Ishikawa (cell line): ENCODE measurements around the gene RGS5.

ENCODE experiments used
- CEBPB ChIP-seq: IDR thresholded peaks from 2 replicates; pipeline ENCODE4 v1.6.1; 2012
- CREB1 ChIP-seq: IDR thresholded peaks from 2 replicates; pipeline ENCODE4 v1.6.1; 2012; ENCODE audit warnings: low read depth
- EGR1 ChIP-seq: IDR thresholded peaks from 2 replicates; pipeline ENCODE4 v1.6.1; 2012
- EP300 ChIP-seq: IDR thresholded peaks from 2 replicates; pipeline ENCODE4 v1.6.1; 2012; ENCODE audit warnings: borderline replicate concordance
- FOXM1 ChIP-seq: IDR thresholded peaks from 2 replicates; pipeline ENCODE4 v1.6.1; 2012; ENCODE audit warnings: low read depth, borderline replicate concordance
- NFIC ChIP-seq: IDR thresholded peaks from 2 replicates; pipeline ENCODE4 v1.6.1; 2012
- RAD21 ChIP-seq: IDR thresholded peaks from 2 replicates; pipeline ENCODE4 v1.6.1; 2012; ENCODE audit warnings: low read depth
- TAF1 ChIP-seq: IDR thresholded peaks from 2 replicates; pipeline ENCODE4 v1.6.1; 2012; ENCODE audit warnings: low read depth, mild to moderate bottlenecking
- TCF12 ChIP-seq: IDR thresholded peaks from 2 replicates; pipeline ENCODE4 v1.6.1; 2012; ENCODE audit warnings: low read depth
- TEAD4 ChIP-seq: IDR thresholded peaks from 2 replicates; pipeline ENCODE4 v1.6.1; 2012
- YY1 ChIP-seq: IDR thresholded peaks from 2 replicates; pipeline ENCODE4 v1.6.1; 2012; ENCODE audit warnings: low read depth
- ZBTB7A ChIP-seq: IDR thresholded peaks from 2 replicates; pipeline ENCODE4 v1.6.1; 2012; ENCODE audit warnings: low read depth
- TF ChIP-seq, protein P1 (sequence below): IDR thresholded peaks from 2 replicates; pipeline ENCODE4 v1.6.1; 2012
- TF ChIP-seq, protein P2 (sequence below): IDR thresholded peaks from 2 replicates; pipeline ENCODE4 v1.6.1; 2012; ENCODE audit warnings: low read depth, mild to moderate bottlenecking
- TF ChIP-seq, protein P3 (sequence below): IDR thresholded peaks from 2 replicates; pipeline ENCODE4 v1.6.1; 2012

Gene RGS5

DNA sequence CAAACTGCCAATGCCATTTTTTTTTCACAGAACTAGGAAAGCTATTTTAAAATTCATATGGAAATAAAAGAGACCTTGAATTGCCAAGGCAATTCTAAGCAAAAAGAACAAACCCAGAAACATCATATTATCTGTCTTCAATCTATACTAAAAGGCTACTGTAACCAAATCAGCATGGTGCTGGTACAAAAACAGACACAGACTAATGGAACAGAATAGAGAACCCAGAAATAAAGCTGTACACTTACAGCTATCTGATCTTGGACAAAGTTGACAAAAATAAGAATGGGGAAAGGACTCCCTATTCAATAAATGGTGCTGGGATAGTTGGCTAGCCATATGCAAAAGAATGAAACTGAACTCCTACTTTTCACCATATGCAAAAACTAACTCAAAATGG lies 83.0 kb downstream of the RGS5 start:
- TF ChIP-seq NFIC (no peak), RAD21 (no peak), EGR1 (no peak), TCF12 (no peak), CEBPB (no peak), YY1 (no peak), TEAD4 (no peak), CREB1 (no peak), EP300 (no peak), ZBTB7A (no peak), TAF1 (no peak), FOXM1 (no peak)
- TF ChIP-seq, protein P1, sequence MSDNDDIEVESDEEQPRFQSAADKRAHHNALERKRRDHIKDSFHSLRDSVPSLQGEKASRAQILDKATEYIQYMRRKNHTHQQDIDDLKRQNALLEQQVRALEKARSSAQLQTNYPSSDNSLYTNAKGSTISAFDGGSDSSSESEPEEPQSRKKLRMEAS, result no peak
- TF ChIP-seq, protein P2, sequence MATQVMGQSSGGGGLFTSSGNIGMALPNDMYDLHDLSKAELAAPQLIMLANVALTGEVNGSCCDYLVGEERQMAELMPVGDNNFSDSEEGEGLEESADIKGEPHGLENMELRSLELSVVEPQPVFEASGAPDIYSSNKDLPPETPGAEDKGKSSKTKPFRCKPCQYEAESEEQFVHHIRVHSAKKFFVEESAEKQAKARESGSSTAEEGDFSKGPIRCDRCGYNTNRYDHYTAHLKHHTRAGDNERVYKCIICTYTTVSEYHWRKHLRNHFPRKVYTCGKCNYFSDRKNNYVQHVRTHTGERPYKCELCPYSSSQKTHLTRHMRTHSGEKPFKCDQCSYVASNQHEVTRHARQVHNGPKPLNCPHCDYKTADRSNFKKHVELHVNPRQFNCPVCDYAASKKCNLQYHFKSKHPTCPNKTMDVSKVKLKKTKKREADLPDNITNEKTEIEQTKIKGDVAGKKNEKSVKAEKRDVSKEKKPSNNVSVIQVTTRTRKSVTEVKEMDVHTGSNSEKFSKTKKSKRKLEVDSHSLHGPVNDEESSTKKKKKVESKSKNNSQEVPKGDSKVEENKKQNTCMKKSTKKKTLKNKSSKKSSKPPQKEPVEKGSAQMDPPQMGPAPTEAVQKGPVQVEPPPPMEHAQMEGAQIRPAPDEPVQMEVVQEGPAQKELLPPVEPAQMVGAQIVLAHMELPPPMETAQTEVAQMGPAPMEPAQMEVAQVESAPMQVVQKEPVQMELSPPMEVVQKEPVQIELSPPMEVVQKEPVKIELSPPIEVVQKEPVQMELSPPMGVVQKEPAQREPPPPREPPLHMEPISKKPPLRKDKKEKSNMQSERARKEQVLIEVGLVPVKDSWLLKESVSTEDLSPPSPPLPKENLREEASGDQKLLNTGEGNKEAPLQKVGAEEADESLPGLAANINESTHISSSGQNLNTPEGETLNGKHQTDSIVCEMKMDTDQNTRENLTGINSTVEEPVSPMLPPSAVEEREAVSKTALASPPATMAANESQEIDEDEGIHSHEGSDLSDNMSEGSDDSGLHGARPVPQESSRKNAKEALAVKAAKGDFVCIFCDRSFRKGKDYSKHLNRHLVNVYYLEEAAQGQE, result no peak
- TF ChIP-seq, protein P3, sequence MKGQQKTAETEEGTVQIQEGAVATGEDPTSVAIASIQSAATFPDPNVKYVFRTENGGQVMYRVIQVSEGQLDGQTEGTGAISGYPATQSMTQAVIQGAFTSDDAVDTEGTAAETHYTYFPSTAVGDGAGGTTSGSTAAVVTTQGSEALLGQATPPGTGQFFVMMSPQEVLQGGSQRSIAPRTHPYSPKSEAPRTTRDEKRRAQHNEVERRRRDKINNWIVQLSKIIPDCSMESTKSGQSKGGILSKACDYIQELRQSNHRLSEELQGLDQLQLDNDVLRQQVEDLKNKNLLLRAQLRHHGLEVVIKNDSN, result no peak

DNA sequence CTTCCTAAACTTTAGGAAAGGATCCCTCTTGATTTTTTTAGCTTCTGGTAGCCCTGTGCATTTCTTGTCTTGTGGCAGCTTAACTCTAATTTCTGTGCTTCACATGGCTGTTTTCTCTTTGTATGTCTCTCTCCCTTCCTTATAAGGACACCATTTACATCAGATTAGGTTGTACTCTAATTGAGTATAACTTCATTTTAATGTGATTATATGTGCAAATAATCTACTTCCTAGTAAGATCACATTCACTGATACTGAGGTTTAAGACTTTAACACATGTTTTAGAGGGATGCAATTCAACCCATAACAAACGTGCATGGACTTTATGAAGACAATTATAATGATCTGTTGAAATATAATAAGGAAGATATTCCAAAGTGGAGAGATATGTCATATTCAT lies 86.8 kb downstream of the RGS5 start:
- TF ChIP-seq EGR1, result no peak
- TF ChIP-seq, protein P3, result no peak
- no peak for TF ChIP-seq NFIC
- no peak for TF ChIP-seq TEAD4
- TF ChIP-seq FOXM1, result no peak
- no peak for TF ChIP-seq CEBPB
- no peak for TF ChIP-seq TAF1
- TF ChIP-seq, protein P2, result no peak
- TF ChIP-seq ZBTB7A, result no peak
- TF ChIP-seq EP300, result no peak
- no peak for TF ChIP-seq CREB1
- TF ChIP-seq, protein P1, result no peak
- TF ChIP-seq YY1, result no peak

DNA sequence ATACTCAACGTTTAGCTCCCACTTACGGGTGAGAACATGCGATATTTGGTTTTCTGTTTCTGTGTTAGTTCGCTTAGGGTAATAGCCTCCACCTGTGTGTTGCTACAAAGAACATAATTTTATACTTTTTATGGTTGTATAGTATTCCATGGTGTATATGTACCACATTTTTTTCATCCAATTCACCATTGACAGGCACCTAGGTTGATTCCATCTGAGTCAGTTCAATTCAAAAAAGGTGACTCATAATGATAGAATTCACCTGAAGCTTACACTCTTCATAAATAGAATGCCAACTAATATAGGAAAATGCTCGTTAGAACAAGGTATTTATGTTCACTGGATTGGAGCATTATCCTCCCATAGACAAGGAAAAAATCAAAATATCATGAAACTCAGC lies 95.1 kb downstream of the RGS5 start:
- no peak for TF ChIP-seq CREB1
- no peak for TF ChIP-seq TCF12
- TF ChIP-seq EP300, result no peak
- no peak for TF ChIP-seq FOXM1
- TF ChIP-seq YY1, result no peak
- no peak for TF ChIP-seq EGR1
- TF ChIP-seq NFIC, result no peak
- TF ChIP-seq, protein P1, result no peak
- TF ChIP-seq TAF1, result no peak
- TF ChIP-seq ZBTB7A, result no peak
- no peak for TF ChIP-seq TEAD4
- TF ChIP-seq, protein P2, result no peak

DNA sequence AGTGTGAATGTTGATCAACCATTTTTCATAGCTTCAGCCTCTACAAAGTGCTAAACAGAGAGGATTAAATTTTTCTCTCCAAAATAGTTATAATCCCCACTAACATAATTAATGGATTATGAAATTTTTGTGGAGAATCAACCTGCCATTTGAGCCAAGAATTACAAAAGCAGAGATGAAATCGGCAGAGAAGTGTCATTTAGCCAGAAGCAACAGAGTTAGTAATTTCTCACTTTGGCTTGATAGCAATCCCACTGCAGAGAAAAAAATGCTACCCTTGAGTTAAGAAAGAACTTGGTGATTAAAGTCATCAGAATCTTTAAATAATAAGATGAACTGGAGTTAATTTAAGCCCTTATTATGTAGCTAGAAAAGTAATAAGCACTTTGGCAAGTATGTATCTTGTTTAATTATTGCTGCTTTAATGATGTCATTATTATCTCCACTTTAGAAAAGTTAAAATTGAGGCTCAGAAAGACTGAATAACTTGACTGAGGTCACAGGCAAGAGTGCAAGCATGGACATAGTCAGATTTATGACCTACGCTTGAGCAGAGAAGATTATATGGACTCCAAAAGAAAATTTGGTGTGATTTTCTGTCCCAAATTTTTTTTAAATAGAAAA lies 96.2 kb downstream of the RGS5 start:
- no peak for TF ChIP-seq ZBTB7A
